ENCODE results near the gene TYR. TPM values are rescaled to one million over a fixed set of nuclear protein-coding genes. Genes with fewer than 3 reads are reported as not detected.

The TYR gene
- total RNA-seq, 6 experiments from 2014 or later = not detected

GRCh38 chr11:89163686-89164085 lies 14.0 kb upstream of the TYR start:
- Mint-ChIP-seq H3K27ac (no peak overlapping the region; the same call in 1 of the 2 replicates), H3K9me3 (no peaks in the 10 kb centered on the region), H3K4me1 (ENCODE audit: low read depth) (peaks cover 7% of the 10 kb centered on the region), H3K36me3 (ENCODE audit: low read depth) (no peaks in the 10 kb centered on the region), H3K27me3 (ENCODE audit: insufficient read depth) (no peaks in the 10 kb centered on the region), H3K4me3 (peak overlapping the region; percentile 35; the same call in 1 of the 2 replicates)
- DNase-seq = no peak
- no peak for TF ChIP-seq CTCF (IDR thresholded peaks at IDR 0.05)

GRCh38 chr11:89168396-89168795 lies 9.3 kb upstream of the TYR start:
- Mint-ChIP-seq H3K9me3 (no peaks in the 10 kb centered on the region), H3K4me1 (ENCODE audit: low read depth) (peaks cover 10% of the 10 kb centered on the region), H3K27ac (peak overlapping the region; percentile 3; the same call in 1 of the 2 replicates), H3K36me3 (ENCODE audit: low read depth) (no peaks in the 10 kb centered on the region), H3K27me3 (ENCODE audit: insufficient read depth) (no peaks in the 10 kb centered on the region), H3K4me3 (no peak overlapping the region)
- no peak for TF ChIP-seq CTCF (IDR thresholded peaks at IDR 0.05)
- DNase-seq = peak; percentile 6

GRCh38 chr11:89175796-89176195 lies 1.9 kb upstream of the TYR start:
- H3K27me3 Mint-ChIP-seq (ENCODE audit: insufficient read depth) = no peaks in the 10 kb centered on the region
- no peak overlapping the region for H3K27ac Mint-ChIP-seq
- H3K36me3 Mint-ChIP-seq (ENCODE audit: low read depth) = no peaks in the 10 kb centered on the region
- no peaks in the 10 kb centered on the region for H3K9me3 Mint-ChIP-seq
- no peak for DNase-seq
- H3K4me3 Mint-ChIP-seq = no peak overlapping the region
- no peak for TF ChIP-seq CTCF (IDR thresholded peaks at IDR 0.05)
- peaks cover 16% of the 10 kb centered on the region for H3K4me1 Mint-ChIP-seq (ENCODE audit: low read depth)

- DNase-seq = no peak
- TF ChIP-seq CTCF (IDR thresholded peaks at IDR 0.05) = no peak
- Mint-ChIP-seq H3K27ac (no peak overlapping the region), H3K27me3 (ENCODE audit: insufficient read depth) (no peaks in the 10 kb centered on the region), H3K9me3 (no peaks in the 10 kb centered on the region), H3K36me3 (ENCODE audit: low read depth) (no peaks in the 10 kb centered on the region), H3K4me1 (ENCODE audit: low read depth) (peaks cover 27% of the 10 kb centered on the region), H3K4me3 (no peak overlapping the region)
Observed at GRCh38 chr11:89176938-89177337, 737 bp upstream of the TYR start.

- no peak for TF ChIP-seq CTCF (IDR thresholded peaks at IDR 0.05)
- Mint-ChIP-seq H3K27ac (peak overlapping the region; percentile 88), H3K9me3 (no peaks in the 10 kb centered on the region), H3K27me3 (ENCODE audit: insufficient read depth) (no peaks in the 10 kb centered on the region), H3K4me1 (ENCODE audit: low read depth) (peaks cover 69% of the 10 kb centered on the region), H3K4me3 (peak overlapping the region; percentile 84), H3K36me3 (ENCODE audit: low read depth) (no peaks in the 10 kb centered on the region)
- no peak for DNase-seq
Observed at GRCh38 chr11:89181111-89181510, 3.4 kb downstream of the TYR start.
